ENCODE data around the gene OPN1MW.
"Not testable (repeated sequence)": the region's sequence is repeated elsewhere in the genome, so short reads cannot be mapped to it uniquely, and the experiment has no call there.

OPN1MW gene

GRCh38 chrX:154142386-154142785, 40.0 kb upstream of the OPN1MW start:
- TF ChIP-seq SNAI2 (CRISPR knock-in tag; IDR thresholded peaks at IDR 0.05) (no peak), TSHZ2 (CRISPR knock-in tag; IDR thresholded peaks at IDR 0.05) (no peak), RARB (CRISPR knock-in tag; IDR thresholded peaks at IDR 0.05) (no peak), ZNF565 (CRISPR knock-in tag; conservative IDR thresholded peaks at IDR 0.05; ENCODE audit: low read depth) (no peak), TCF4 (CRISPR knock-in tag; IDR thresholded peaks at IDR 0.05; ENCODE audit: borderline replicate concordance) (no peak), ZC3H10 (CRISPR knock-in tag; IDR thresholded peaks at IDR 0.05) (no peak), CSDC2 (CRISPR knock-in tag; IDR thresholded peaks at IDR 0.05) (no peak), CSRNP3 (CRISPR knock-in tag; IDR thresholded peaks at IDR 0.05) (no peak), CREB5 (CRISPR knock-in tag; IDR thresholded peaks at IDR 0.05; ENCODE audit: low read depth) (no peak), ARNTL (CRISPR knock-in tag; IDR thresholded peaks at IDR 0.05; ENCODE audit: borderline replicate concordance, low read depth) (no peak), PPARA (CRISPR knock-in tag; IDR thresholded peaks at IDR 0.05; ENCODE audit: borderline replicate concordance) (no peak), GLIS3 (CRISPR knock-in tag; IDR thresholded peaks at IDR 0.05) (no peak), TOX (CRISPR knock-in tag; IDR thresholded peaks at IDR 0.05; ENCODE audit: borderline replicate concordance) (no peak), ESRRG (CRISPR knock-in tag; IDR thresholded peaks at IDR 0.05) (no peak), BACH2 (CRISPR knock-in tag; IDR thresholded peaks at IDR 0.05; ENCODE audit: borderline replicate concordance) (no peak), ZNF70 (CRISPR knock-in tag; IDR thresholded peaks at IDR 0.05) (no peak), ZFP3 (CRISPR knock-in tag; IDR thresholded peaks at IDR 0.05) (no peak), ZNF8 (CRISPR knock-in tag; IDR thresholded peaks at IDR 0.05) (no peak), ZFP30 (CRISPR knock-in tag; IDR thresholded peaks at IDR 0.05) (no peak)
- no peak for ATAC-seq

GRCh38 chrX:154142950-154143745, 39.2 kb upstream of the OPN1MW start:
- TF ChIP-seq SNAI2 (CRISPR knock-in tag; IDR thresholded peaks at IDR 0.05) (no peak), RARB (CRISPR knock-in tag; IDR thresholded peaks at IDR 0.05) (no peak), ZFP30 (CRISPR knock-in tag; IDR thresholded peaks at IDR 0.05) (no peak), ZNF8 (CRISPR knock-in tag; IDR thresholded peaks at IDR 0.05) (no peak), ISL1 (CRISPR knock-in tag; IDR thresholded peaks at IDR 0.05) (no peak)
- no peak for ATAC-seq

- ATAC-seq: not testable (repeated sequence)
These were observed 38.4 kb upstream of the OPN1MW start, which contains the start of gene OPN1LW for GRCh38 chrX:154144010-154144409. Gene OPN1LW, plus strand, starts transcription at chrX:154144243. Its CDS starts 41 bp downstream, at chrX:154144284.

GRCh38 chrX:154151030-154151429, 31.4 kb upstream of the OPN1MW start:
- ATAC-seq: not testable (repeated sequence)

- ATAC-seq: not testable (repeated sequence)
These were observed 26.2 kb upstream of the OPN1MW start for GRCh38 chrX:154156221-154156620.

- ATAC-seq: not testable (repeated sequence)
These were observed 25.2 kb upstream of the OPN1MW start for GRCh38 chrX:154157207-154157606.

- not testable (repeated sequence) for ATAC-seq
These were observed 23.1 kb upstream of the OPN1MW start for GRCh38 chrX:154159345-154159744.

GRCh38 chrX:154164902-154165301, 17.5 kb upstream of the OPN1MW start:
- not testable (repeated sequence) for ATAC-seq

- not testable (repeated sequence) for ATAC-seq
These were observed 14.0 kb upstream of the OPN1MW start for GRCh38 chrX:154168384-154168783.

- not testable (repeated sequence) for ATAC-seq
These were observed 9.9 kb upstream of the OPN1MW start for GRCh38 chrX:154172535-154172943.

- ATAC-seq: not testable (repeated sequence)
These were observed 8.0 kb upstream of the OPN1MW start for GRCh38 chrX:154174356-154174755.

GRCh38 chrX:154183794-154184193, 1.4 kb downstream of the OPN1MW start:
- ATAC-seq: not testable (repeated sequence)
